ACC112 (cell line): ENCODE measurements around the gene PFDN2.
"Not testable (repeated sequence)": the region's sequence is repeated elsewhere in the genome, so short reads cannot be mapped to it uniquely, and the experiment has no call there.

Experiments used
- H2AFZ ChIP-seq: fragments of 200-600 bp; sonication (generic); one replicate; pipeline ENCODE4 v1.6.0; 2017; ENCODE audit warnings: antibody characterized with exemption, low read length; ENCODE audit not compliant: unreplicated experiment
- H3K27ac ChIP-seq: fragments of 200-600 bp; sonication (generic); 2 replicates; pipeline ENCODE4 v1.5.1; 2014; ENCODE audit warnings: low read depth, mild to moderate bottlenecking, antibody characterized with exemption, low read length, moderate library complexity
- H3K27me3 ChIP-seq: fragments of 200-600 bp; sonication (generic); 2 replicates; pipeline ENCODE4 v1.6.1; 2014; ENCODE audit warnings: mild to moderate bottlenecking, antibody characterized with exemption, low read length, moderate library complexity, mixed read lengths; ENCODE audit not compliant: insufficient read depth
- H3K36me3 ChIP-seq: fragments of 200-600 bp; sonication (generic); 2 replicates; pipeline ENCODE4 v1.6.1; 2016; ENCODE audit warnings: mild to moderate bottlenecking, antibody characterized with exemption, low read length, moderate library complexity, mixed read lengths; ENCODE audit not compliant: insufficient read depth
- H3K4me1 ChIP-seq: fragments of 200-600 bp; sonication (generic); one replicate; pipeline ENCODE4 v1.6.1; 2016; ENCODE audit warnings: low read length, mixed read lengths; ENCODE audit not compliant: insufficient read depth, unreplicated experiment, control insufficient read depth
- H3K4me3 ChIP-seq: fragments of 200-600 bp; sonication (generic); 2 replicates; pipeline ENCODE4 v1.5.1; 2014; ENCODE audit warnings: mild to moderate bottlenecking, low read depth, low read length
- H3K79me2 ChIP-seq: fragments of 200-600 bp; sonication (generic); one replicate; pipeline ENCODE4 v1.6.0; 2016; ENCODE audit warnings: low read length; ENCODE audit not compliant: control insufficient read depth, unreplicated experiment, insufficient read depth

The PFDN2 gene

GRCh38 chr1:161069731-161070270, 48.0 kb downstream of the PFDN2 start, which contains the start of gene ARHGAP30:
Gene ARHGAP30 (minus strand): TSS chr1:161069891. CDS start chr1:161069624, 267 bp downstream.
- Histone ChIP-seq H3K79me2 (no peaks in the 10 kb centered on the region), H2AFZ (no peak within 1 kb of the TSS), H3K4me3 (no peak within 1 kb of the TSS), H3K4me1 (no peaks in the 10 kb centered on the region), H3K27ac (no peak within 1 kb of the TSS), H3K36me3 (no peaks in the 10 kb centered on the region), H3K27me3 (no peaks in the 10 kb centered on the region)

- Histone ChIP-seq H3K79me2 (no peaks in the 10 kb centered on the region), H3K4me1 (no peaks in the 10 kb centered on the region), H3K4me3 (no peak overlapping the region), H3K27ac (no peak overlapping the region), H3K36me3 (no peaks in the 10 kb centered on the region), H3K27me3 (no peaks in the 10 kb centered on the region), H2AFZ (no peak overlapping the region)
These were observed 48.6 kb downstream of the PFDN2 start for GRCh38 chr1:161069241-161069640.

GRCh38 chr1:161068306-161069234, 49.3 kb downstream of the PFDN2 start:
- 0 out of 2 replicates have a peak, but pooled peaks cover 3% of the 10 kb centered on the region for H3K27me3 ChIP-seq
- H3K79me2 ChIP-seq: no peaks in the 10 kb centered on the region
- H3K4me3 ChIP-seq: no peak overlapping the region
- no peak overlapping the region for H2AFZ ChIP-seq
- no peaks in the 10 kb centered on the region for H3K36me3 ChIP-seq
- no peaks in the 10 kb centered on the region for H3K4me1 ChIP-seq
- no peak overlapping the region for H3K27ac ChIP-seq

GRCh38 chr1:161066694-161067093, 51.1 kb downstream of the PFDN2 start:
- Histone ChIP-seq H2AFZ (no peak overlapping the region), H3K4me1 (no peaks in the 10 kb centered on the region), H3K27ac (no peak overlapping the region), H3K4me3 (no peak overlapping the region), H3K36me3 (no peaks in the 10 kb centered on the region), H3K27me3 (0 out of 2 replicates have a peak, but pooled peaks cover 3% of the 10 kb centered on the region), H3K79me2 (no peaks in the 10 kb centered on the region)

GRCh38 chr1:161065681-161066080, 52.2 kb downstream of the PFDN2 start:
- not testable (repeated sequence) for H3K27ac ChIP-seq, H3K36me3 ChIP-seq, H3K4me3 ChIP-seq, H2AFZ ChIP-seq, H3K4me1 ChIP-seq, H3K79me2 ChIP-seq, H3K27me3 ChIP-seq

GRCh38 chr1:161063936-161064335, 53.9 kb downstream of the PFDN2 start:
- H3K4me1 ChIP-seq, H3K27ac ChIP-seq, H3K27me3 ChIP-seq, H3K36me3 ChIP-seq, H3K4me3 ChIP-seq, H3K79me2 ChIP-seq, H2AFZ ChIP-seq: not testable (repeated sequence)

GRCh38 chr1:161061419-161061818, 56.4 kb downstream of the PFDN2 start:
- Histone ChIP-seq H3K4me1 (no peaks in the 10 kb centered on the region), H3K4me3 (no peak overlapping the region), H3K27me3 (0 out of 2 replicates have a peak, but pooled peaks cover 3% of the 10 kb centered on the region), H3K79me2 (no peaks in the 10 kb centered on the region), H2AFZ (no peak overlapping the region), H3K36me3 (no peaks in the 10 kb centered on the region), H3K27ac (no peak overlapping the region)

- Histone ChIP-seq H3K27ac (no peak overlapping the region), H3K79me2 (no peaks in the 10 kb centered on the region), H3K27me3 (0 out of 2 replicates have a peak, but pooled peaks cover 3% of the 10 kb centered on the region), H3K4me1 (no peaks in the 10 kb centered on the region), H2AFZ (no peak overlapping the region), H3K4me3 (no peak overlapping the region), H3K36me3 (no peaks in the 10 kb centered on the region)
These were observed 58.5 kb downstream of the PFDN2 start for GRCh38 chr1:161059293-161059692.

GRCh38 chr1:161054805-161055204, 63.0 kb downstream of the PFDN2 start:
- Histone ChIP-seq H2AFZ (no peak overlapping the region), H3K27me3 (no peaks in the 10 kb centered on the region), H3K36me3 (no peaks in the 10 kb centered on the region), H3K79me2 (no peaks in the 10 kb centered on the region), H3K4me3 (no peak overlapping the region), H3K27ac (no peak overlapping the region), H3K4me1 (peaks cover 3% of the 10 kb centered on the region)

GRCh38 chr1:161054232-161054631, 63.6 kb downstream of the PFDN2 start:
- Histone ChIP-seq H3K4me3 (no peak overlapping the region), H3K79me2 (no peaks in the 10 kb centered on the region), H2AFZ (no peak overlapping the region), H3K4me1 (peaks cover 3% of the 10 kb centered on the region), H3K27me3 (no peaks in the 10 kb centered on the region), H3K27ac (no peak overlapping the region), H3K36me3 (no peaks in the 10 kb centered on the region)

- Histone ChIP-seq H3K27ac (no peak overlapping the region), H3K4me1 (peaks cover 3% of the 10 kb centered on the region), H2AFZ (no peak overlapping the region), H3K4me3 (no peak overlapping the region), H3K79me2 (no peaks in the 10 kb centered on the region), H3K27me3 (no peaks in the 10 kb centered on the region), H3K36me3 (no peaks in the 10 kb centered on the region)
These were observed 64.9 kb downstream of the PFDN2 start for GRCh38 chr1:161052899-161053298.
